Measurements from ENCODE around the gene TMED9.

The TMED9 gene

DNA sequence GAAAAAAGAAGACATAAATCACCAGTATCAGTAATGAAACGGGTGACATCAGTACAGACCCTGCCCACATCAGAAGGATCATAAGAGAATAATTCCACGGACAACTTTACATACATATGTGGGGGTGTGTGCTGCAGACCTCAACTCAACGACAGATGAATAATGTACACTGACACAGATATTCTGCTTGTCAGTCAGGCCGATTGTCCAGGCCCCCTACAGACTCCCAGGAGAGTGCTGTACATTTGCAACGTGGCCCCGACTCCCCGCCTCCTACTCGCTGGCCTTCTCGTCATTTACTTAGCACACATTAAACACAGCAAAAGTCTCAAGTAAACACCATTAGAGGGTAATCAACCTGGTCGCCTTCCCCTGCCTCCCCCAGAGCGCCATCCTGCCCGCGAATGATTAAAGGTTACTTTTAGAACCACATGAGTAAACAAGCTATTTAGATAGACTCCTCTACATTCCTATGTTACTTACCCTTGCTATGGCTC lies 3.5 kb upstream of the TMED9 start:
- DNase-seq: no peak

DNA sequence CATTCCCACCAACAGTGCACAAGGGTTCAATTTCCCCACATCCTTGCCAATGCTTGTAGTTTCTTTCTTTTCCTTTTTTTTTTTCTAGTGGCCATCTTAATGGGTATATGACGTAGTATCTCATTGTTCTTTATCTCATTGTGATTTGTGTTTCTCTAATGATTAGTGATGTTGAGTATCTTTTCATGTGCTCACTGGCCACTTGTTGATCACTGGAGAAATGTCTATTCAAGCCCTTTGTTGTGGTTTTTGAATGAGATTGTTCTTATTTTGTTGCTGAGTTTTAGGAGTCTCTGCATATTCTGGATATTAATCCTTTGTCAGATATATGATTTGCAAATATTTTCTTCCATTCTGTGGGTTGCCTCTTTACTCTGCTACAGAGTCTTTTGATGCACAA lies 1.6 kb upstream of the TMED9 start:
- no peak for DNase-seq

DNA sequence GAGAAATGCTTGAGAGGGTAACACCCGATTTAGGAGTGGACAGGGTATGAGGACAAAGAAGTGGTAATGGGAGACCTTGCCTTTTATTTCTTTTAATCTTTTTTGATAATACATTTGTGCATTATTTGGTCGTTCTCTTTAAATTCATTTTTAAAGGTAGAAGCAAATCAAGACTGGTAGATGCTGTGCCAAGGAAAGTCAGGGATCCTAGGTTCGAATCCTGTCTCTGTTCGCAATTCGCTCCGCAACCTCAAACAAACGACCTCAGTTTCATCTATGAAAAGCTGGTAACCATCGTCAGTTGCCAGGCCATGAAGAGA lies 353 bp upstream of the TMED9 start:
- no peak for DNase-seq

DNA sequence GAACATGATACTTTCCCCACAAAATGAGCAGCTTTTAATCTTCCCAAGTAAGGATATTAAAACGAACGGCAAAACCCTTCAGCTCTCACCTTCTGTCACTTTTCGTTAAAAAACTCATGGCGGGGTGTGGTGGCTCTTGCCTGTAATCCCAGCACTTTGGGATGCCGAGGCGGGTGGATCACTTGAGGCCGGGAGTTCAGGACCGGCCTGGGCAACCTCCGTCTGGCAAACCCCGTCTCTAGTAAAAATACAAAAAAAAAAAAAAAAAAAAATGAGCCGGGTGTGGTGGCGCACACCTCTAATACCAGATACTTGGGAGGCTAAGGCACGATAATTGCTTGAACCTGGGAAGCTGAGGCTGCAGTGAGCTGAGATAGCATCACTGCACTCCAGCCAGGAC lies 902 bp downstream of the TMED9 start:
- DNase-seq: peak; percentile 30

DNA sequence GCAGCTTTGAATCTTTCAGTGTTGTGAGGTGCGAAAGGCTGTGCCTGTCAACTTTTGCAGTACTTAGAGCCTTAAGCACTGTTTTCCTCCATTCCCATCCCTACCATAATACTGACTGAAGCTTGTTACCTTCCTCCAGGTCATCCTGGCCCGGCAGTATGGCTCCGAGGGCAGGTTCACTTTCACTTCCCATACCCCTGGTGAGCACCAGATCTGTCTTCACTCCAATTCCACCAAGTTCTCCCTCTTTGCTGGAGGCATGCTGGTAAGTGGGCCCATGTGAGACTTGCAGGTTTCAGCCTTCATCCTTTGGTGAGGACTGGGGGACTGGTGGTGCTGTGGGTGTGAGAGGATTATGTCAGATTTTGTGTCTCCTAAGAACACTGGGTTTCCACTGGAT lies 1.5 kb downstream of the TMED9 start:
- DNase-seq: peak; percentile 11

DNA sequence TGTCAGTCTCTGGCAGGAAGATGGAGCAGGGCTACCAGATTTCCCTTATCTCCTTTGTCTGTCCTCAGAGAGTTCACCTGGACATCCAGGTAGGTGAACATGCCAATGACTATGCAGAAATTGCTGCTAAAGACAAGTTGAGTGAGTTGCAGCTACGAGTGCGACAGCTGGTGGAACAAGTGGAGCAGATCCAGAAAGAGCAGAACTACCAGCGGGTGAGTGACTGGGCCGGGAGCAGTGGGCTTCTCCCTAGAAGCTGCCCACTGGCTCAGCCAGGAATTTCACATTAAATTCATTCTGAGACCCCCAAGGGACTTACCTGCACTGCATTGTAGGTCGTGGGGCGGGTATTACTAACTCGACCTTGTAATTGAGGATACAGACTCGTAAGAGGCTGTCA lies 2.1 kb downstream of the TMED9 start:
- DNase-seq: peak; percentile 7

DNA sequence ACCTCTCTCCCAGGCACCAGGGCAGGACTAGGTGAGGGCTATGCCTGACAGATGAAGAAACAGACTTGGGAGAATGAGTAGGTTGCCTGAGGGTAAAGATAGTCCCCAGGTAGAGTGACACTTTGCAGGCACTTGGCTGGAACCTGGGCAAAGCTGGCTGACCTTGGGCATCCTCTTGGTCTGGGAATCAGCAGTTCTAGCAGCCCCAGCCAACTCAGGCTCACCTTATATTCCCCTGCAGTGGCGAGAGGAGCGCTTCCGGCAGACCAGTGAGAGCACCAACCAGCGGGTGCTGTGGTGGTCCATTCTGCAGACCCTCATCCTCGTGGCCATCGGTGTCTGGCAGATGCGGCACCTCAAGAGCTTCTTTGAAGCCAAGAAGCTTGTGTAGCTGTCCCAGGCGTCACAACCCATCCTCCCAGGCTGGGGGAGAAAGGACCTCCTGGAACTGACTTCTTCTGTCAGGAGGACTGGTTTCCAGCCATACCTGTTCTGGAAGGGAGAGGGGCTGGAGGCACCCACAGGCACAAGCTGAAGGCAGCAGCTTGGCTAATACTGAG lies 3.1 kb downstream of the TMED9 start:
- DNase-seq: no peak

DNA sequence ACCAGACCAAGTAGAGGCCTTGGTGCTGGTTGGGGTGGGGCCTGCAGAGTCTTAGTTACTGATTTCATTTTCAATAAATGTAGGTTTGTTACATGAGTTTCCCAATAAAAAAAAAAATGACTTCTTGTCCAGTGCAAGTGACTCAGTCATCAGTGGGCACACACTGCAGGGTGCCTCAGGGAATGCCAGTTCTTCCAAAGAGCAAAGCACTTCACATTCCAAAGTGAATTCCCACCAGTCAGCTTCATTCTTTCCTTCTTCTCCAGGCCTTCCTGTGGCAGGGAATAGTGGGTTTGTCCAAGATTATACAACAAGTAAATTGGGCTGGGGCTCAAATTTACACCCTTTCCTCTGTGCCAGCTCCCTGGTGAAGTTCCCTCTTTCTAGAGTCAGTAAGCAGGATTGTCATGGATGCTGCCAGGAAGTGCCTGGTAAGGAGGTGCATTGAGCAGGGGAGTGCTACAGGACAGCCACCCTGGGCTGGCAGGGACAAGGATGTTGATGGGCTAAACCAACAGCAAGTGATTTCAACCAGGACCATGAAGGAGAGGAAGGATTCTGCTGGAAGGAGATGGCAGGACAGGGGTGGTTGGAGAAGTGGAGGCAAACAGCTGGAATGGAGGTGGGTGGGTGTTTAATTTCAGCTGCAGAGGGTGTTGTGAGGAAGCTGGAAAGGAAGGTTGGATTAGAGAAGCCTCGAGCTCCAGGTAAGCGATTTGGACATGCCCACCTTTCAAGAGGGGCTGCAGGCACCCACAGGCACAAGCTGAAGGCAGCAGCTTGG lies 4.2 kb downstream of the TMED9 start:
- peak; percentile 29 for DNase-seq

DNA sequence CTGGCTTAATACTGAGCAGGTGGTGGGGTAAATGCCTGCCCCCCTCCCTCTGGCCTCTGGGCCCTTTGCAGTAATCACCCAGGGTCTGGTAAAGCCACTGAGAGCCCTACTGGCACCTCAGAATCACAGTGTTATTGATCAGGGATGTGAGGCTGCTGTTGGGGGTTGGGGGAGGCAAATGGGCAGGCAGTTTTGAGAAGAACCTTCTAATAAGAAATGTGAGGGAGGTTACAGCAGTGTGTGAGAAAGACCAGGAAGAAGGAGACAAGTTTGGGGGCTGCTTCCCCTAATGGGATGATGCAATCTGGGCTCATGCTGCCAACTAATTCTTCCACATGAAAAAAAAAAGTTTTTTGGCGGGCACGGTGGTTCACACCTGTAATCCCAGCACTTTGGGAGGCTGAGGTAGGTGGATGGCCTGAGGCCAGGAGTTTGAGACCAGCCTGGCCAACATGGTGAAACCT lies 4.8 kb downstream of the TMED9 start:
- peak; percentile 18 for DNase-seq

DNA sequence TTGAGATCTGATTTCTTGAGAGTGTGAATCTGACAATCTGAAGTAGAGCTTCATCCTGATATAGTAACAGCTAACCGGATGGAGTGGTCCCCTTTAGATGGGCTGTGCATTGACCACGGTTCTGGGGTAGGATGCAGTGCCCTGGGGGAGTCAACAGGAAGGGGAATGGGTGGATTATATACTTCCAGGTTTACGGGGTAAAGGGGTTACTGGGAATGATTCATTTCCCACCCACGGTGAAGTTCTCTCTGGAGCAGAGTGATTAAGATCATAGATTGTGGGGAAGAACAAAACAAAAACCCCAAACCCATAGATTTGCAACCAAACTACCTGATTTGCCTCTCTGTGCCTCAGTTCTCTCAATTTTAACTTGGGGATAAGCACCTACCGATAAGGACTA lies 6.5 kb downstream of the TMED9 start:
- no peak for DNase-seq

DNA sequence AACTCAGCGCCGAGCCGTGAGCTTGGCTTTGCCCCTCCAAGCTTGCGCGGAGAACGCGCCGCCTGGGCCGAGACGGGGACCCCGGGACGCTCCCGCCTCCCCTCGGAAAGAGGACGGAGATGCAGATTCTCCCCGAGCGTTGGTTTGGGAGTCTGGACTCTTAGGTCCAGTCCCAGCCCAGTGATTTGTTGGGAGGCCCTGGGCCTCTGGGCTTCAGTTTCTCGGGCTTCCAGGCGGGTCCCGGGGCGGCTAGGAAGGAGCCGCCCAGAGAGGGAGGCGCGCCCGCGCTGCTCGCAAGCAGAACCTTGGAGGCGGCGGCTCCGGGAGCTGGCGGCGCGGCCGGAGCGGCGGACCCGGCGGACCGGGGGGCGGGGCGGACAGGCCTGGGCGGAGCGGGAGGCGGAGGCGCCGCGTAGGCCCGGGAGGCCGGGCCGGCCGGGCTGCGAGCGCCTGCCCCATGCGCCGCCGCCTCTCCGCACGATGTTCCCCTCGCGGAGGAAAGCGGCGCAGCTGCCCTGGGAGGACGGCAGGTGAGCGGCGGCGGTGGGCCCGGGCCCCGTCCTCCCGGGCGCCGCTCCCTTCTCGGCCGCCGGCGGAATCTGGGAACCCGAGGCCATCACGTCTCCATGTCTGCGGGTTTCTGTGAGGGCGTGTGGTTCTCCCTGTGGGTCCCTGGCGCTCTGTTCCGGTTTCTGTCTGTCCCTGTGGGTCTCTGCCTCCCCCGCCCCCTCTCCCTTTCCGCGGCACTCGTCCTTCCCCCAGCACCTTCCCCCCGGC lies 7.9 kb downstream of the TMED9 start, which contains the start of gene B4GALT7:
Gene B4GALT7 (plus strand): TSS at position 402 of the 777 bp plus-strand sequence. CDS start 79 bp downstream, at position 481.
- peak; percentile 91 for DNase-seq

DNA sequence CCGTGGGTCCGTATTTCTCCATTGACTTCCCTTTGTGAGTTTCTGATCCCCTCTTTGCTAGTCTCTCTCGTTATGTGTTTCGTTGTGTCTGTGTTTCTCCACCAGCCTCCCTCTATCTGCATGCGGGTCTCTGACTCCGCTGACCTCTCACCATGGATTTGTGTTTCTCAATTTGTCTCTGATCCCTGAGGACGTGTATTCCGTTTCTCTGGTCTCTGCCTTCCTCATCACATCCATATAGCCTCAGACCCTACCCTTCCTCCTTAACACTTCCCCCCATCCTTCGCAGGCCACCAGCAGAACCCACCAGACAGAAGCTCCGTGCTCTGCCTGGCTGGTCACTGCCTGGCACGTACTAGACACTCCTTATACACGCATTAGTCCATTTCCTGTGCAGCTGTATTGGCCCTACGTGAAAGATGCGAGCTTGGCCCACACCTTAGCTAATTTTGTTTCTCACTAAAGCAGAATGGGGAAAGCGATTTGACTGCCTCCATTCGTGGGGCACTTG lies 8.6 kb downstream of the TMED9 start:
- no peak for DNase-seq

DNA sequence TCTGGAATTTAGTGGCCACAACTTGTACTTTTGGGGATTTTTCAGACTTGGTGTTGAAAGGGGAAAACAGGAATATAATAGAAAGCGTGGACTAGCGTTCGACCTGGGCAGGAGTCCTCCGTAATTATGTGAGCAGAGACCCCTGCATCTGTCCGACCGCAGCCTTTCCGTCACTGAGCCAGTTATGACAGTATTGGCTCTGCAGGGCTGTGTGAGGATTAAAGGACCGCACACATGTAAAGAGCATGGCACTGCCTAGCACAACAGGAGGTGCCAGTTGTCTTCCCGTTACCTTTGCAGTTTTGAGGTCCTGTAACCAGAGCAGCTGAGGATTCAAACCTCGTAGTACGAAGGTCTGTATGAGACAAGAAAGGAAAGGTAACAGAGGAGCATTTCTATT lies 9.1 kb downstream of the TMED9 start:
- DNase-seq: no peak

DNA sequence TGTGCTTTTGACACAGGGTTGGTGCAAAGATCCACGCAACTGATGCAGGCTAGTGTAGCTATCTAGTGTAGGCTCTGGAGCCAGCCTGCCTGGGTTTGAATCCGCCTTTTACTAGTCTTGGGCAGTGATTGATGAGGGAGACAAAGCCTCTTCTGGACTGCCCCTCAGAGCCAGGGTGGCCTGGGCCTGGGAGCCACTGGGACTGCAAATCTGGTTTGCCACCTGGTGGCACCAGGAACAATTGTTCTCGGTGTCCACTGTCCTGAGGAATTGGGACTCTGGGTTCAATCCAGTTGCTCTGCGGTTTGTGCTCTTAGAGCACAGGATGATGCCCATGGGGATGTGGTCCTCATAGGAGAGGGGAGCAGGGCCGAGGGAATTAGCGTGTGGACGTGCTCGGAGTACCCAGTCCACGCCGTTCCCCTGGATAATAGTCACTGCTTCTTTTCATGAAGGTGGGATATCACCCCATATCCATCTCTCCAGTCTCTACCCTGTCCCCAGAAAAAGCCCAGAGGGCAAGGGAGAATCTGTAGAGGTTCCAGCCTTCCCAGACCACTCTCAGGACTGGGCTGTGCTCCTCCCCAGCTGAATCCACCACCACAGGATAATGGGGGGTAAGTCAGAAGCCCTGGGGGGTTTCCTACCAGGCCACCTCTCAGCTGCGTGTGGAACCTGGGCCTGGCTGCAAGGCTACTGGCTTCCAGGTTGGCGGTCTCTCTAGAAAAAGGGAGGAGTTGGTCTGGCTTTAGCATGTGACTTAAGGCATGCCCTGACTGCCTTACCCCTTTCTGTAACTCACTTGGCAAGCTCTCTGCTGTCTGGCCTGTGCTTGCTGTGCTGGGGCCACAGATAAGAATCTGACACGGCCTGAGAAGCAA lies 9.8 kb downstream of the TMED9 start:
- no peak for DNase-seq

DNA sequence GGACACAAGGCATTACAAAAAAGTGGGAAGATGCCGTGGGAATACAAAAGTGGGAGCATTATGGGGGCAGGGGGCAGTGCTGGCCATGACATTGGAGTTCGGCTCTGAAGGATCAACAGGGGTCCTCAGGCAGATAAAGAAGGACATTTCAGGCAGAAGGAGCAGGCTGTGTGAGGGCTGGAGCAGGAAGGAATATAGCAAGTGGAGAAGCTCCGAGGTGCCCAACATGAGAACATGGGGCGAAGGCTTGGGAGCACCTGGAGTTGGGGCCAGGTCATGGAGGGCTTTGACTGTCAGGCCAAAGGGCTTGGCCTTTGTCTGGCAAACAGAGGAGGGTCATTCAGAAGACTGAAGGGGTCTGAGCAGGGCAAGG lies 10.4 kb downstream of the TMED9 start:
- no peak for DNase-seq

DNA sequence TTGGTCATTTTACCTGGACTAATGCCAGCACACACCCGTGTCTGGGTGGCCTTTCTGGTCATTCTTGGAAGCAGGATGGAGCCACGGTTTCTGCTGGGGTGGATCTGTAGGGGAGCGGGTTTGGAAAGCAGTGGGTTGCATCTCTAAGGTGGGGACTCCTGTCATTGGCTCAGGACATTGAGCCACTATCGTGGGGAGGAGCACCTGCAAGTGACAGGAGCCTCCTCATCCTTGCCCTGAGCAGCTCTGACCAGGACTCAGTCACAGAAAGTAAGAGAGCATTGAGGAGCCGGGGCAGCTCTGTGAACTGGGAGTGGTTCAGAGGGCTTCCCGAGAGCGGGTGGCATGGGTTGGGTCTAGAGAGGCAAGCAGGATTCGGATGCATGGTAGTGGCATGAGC lies 11.6 kb downstream of the TMED9 start:
- DNase-seq: no peak

DNA sequence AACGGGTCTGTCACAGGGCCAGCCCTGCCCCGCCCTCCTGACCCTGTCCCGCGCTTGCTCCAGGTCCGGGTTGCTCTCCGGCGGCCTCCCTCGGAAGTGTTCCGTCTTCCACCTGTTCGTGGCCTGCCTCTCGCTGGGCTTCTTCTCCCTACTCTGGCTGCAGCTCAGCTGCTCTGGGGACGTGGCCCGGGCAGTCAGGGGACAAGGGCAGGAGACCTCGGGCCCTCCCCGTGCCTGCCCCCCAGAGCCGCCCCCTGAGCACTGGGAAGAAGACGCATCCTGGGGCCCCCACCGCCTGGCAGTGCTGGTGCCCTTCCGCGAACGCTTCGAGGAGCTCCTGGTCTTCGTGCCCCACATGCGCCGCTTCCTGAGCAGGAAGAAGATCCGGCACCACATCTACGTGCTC lies 12.1 kb downstream of the TMED9 start:
- DNase-seq: no peak

DNA sequence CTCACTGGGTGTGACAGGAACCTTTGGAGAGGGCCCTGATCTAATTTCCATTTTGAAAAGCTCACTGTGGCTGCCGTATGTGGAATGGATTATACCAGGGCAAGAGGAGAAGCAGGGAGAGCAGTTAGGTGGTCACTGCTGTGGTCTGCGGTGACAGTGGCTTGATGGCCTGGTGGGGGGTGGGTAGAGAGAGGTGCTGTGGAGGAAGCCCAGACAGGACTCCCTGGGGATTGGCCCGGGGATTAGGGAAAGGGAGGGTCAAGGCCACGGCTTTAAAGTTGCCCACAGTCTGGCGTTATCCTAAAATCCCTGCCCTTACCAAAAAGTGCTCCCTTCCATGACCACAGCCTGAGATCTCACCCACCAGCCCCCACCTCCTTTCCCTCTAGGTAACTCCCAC lies 12.7 kb downstream of the TMED9 start:
- no peak for DNase-seq

DNA sequence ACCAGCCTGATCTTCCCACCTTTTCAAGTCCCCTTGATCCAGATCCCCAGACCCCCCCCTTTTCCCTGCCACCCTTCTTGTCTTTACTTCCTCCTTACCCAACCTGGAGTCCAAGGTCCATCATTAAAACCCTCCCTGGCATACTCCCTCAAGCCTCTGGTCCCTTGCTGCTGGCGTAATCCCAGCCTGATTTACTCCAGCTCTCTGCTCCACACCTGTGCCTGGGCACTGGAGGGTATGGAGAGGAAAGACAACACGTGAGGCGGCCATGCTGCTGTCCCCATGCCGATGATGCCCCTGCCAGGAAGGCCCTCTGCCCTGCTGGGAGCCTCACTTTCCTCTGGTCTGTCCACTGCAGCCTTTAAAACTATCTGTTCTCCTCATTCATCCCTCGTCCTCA lies 13.1 kb downstream of the TMED9 start:
- no peak for DNase-seq

DNA sequence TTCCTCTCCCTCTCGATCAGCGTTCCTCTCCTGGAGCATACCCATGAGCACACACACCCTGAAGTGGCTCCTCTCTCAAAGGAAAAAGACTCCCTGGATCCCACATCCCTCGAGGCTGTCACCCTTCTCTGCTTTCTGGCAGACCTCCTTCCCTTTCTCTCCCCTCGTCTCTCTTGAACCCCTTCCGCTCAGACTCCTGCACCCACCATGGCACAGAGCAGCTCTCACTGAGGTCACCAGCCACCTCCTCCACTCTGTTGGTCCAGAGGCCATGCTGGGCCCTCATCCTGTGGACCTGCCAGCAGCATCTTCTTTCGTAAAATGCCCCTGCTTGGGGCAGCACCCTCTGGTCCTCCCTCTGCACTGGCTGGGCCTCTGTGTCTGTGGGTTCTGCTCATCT lies 13.7 kb downstream of the TMED9 start:
- no peak for DNase-seq

DNA sequence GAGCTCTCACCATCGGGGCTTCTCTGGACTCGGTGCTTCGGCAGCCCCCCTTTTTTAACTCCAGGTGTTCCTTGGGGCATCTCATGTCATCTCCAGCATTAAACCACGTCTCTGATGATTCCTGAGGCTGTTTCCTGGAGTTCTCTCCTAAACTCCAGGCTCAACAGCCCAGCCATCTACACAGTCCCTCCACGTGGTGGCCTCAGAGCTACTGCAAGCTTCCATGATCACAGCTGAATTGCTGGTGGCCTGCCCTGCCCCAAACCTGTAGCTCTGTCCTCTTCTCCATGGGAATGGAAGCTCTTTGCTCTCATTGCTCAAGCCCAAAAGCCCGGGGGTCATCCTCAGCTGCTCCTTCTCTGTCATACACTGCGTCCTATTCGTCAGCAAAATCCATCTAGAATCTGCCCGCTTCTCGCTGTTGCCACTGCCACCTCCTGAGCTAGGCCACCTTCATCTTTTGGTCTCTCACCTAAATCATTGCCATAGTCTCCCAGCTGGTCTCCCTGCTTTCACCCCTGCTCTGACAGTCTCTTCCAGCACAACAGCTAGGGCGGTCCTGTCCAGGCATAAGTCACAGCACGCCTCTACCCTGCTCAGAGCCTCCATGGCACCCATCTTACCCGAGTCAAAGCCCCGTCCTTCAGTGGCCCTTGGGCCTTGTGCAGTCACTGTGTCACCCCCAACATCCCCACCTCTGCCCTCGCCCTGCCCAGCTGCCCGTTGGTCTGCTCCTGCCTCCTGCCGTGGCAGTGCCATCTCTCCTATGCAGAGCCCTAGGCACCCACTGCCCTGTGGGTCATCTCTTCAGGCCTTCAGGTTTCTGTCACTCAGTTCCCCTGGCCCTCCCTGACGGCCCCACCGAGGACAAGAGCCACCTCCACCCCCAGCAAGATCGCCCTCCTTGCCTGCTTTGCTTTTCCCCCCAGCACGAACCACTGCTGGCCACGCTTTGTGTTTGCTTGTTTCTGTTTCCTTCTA lies 14.4 kb downstream of the TMED9 start:
- no peak for DNase-seq

DNA sequence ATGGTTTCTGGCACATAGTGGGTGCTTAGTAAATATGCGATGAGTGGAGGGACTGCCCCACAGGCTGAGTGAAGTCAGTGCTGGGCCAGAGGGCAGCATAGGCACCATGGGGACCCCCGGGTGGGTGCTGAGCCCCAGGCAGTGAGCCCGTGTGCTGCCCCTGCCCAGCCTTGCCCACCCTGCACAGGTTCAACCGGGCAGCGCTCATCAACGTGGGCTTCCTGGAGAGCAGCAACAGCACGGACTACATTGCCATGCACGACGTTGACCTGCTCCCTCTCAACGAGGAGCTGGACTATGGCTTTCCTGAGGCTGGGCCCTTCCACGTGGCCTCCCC lies 15.1 kb downstream of the TMED9 start:
- no peak for DNase-seq
